OCI-LY3 (cell line): ENCODE measurements around the gene CDH5.

Source experiments
- CTCF ChIP-seq: fragments of 200-600, 300-600 bp; sonication (generic); IDR thresholded peaks from 2 replicates; pipeline ENCODE4 v1.5.1; 2014; ENCODE audit warnings: antibody characterized with exemption, low read length, low read depth
- EZH2phosphoT487 ChIP-seq: fragments of 200-600 bp; shearing (Covaris generic); IDR thresholded peaks from 2 replicates; pipeline ENCODE4 v1.6.1; 2018; ENCODE audit warnings: antibody characterized with exemption, mixed run types, low read depth

- no peak for TF ChIP-seq CTCF
- TF ChIP-seq EZH2phosphoT487: no peak
These were observed 41.9 kb downstream of the CDH5 start for GRCh38 chr16:66408163-66409048.
